Glutamatergic neuron (in vitro differentiated cells): ENCODE data around the gene DYNC1LI2. TPM values are rescaled to one million over a fixed set of nuclear protein-coding genes. Genes with fewer than 3 reads are reported as not detected.
"Not testable (repeated sequence)": the region's sequence is repeated elsewhere in the genome, so short reads cannot be mapped to it uniquely, and the experiment has no call there.

ENCODE experiments used
- DNase-seq: peaks from one replicate; pipeline ENCODE4 v3.0.0; 2022
- H3K27ac Mint-ChIP-seq: one replicate; pipeline ENCODE4 v1.8.0; 2020; ENCODE audit warnings: mild to moderate bottlenecking, mixed read lengths, inconsistent platforms; ENCODE audit not compliant: unreplicated experiment
- H3K27me3 Mint-ChIP-seq: one replicate; pipeline ENCODE4 v1.8.0; 2020; ENCODE audit warnings: mild to moderate bottlenecking, moderate library complexity, mixed read lengths, inconsistent platforms; ENCODE audit not compliant: unreplicated experiment
- H3K36me3 Mint-ChIP-seq: one replicate; pipeline ENCODE4 v1.8.0; 2020; ENCODE audit warnings: mild to moderate bottlenecking, mixed read lengths, inconsistent platforms; ENCODE audit not compliant: unreplicated experiment
- H3K4me1 Mint-ChIP-seq: one replicate; pipeline ENCODE4 v1.8.0; 2020; ENCODE audit warnings: mild to moderate bottlenecking, low read depth, mixed read lengths, inconsistent platforms; ENCODE audit not compliant: unreplicated experiment
- H3K4me3 Mint-ChIP-seq: one replicate; pipeline ENCODE4 v1.8.0; 2020; ENCODE audit warnings: mild to moderate bottlenecking, mixed read lengths, inconsistent platforms; ENCODE audit not compliant: unreplicated experiment
- H3K9me3 Mint-ChIP-seq: one replicate; pipeline ENCODE4 v1.8.0; 2020; ENCODE audit warnings: mild to moderate bottlenecking, moderate library complexity, mixed read lengths, inconsistent platforms; ENCODE audit not compliant: unreplicated experiment
- CTCF ChIP-seq: fragments of 200-600 bp; sonication (generic); IDR thresholded peaks from one replicate; pipeline ENCODE4 v1.5.0; 2021; ENCODE audit not compliant: partially characterized antibody, unreplicated experiment
- long read RNA-seq: library from polyadenylated mRNA; unstranded; transcript quantifications from one replicate; pipeline ENCODE4 v2.0.0, GENCODE V29; 2020; ENCODE audit not compliant: unreplicated experiment
- total RNA-seq: library from RNA; stranded (reverse); fragmentation: NEBNext Ultra II Directional; extraction: Animal tissue kit (Norgen Biotek cat#: 25700); gene quantifications from one replicate; pipeline ENCODE4 v1.2.1, GENCODE V29; 2021; ENCODE audit not compliant: unreplicated experiment

DYNC1LI2 gene
- total RNA-seq, result 269 TPM
- long read RNA-seq, full-length matches to known transcripts, result 20 of 67 reads
- long read RNA-seq, partial matches to known transcripts, result 37 of 67 reads
- long read RNA-seq, other reads (novel, unspliced or antisense), result 10 of 67 reads

GRCh38 chr16:66751303-66751991 lies at the start of gene DYNC1LI2:
TSS of gene DYNC1LI2 (minus strand) at chr16:66751609. CDS start at chr16:66751591, 18 bp downstream.
- Mint-ChIP-seq H3K4me3 (peak within 1 kb of the TSS; percentile 91), H3K36me3 (no peaks in the 10 kb centered on the region), H3K9me3 (peaks cover 9% of the 10 kb centered on the region), H3K27me3 (peaks cover 4% of the 10 kb centered on the region), H3K27ac (peak within 1 kb of the TSS; percentile 91), H3K4me1 (peaks cover 13% of the 10 kb centered on the region)
- peak; percentile 75 for TF ChIP-seq CTCF
- peak; percentile 86 for DNase-seq

- no peak for DNase-seq
- no peak overlapping the region for H3K4me3 Mint-ChIP-seq
- no peak overlapping the region for H3K27ac Mint-ChIP-seq
- H3K27me3 Mint-ChIP-seq, result no peaks in the 10 kb centered on the region
- H3K36me3 Mint-ChIP-seq, result peaks cover 5% of the 10 kb centered on the region
- no peaks in the 10 kb centered on the region for H3K9me3 Mint-ChIP-seq
- no peak for TF ChIP-seq CTCF
- H3K4me1 Mint-ChIP-seq, result no peaks in the 10 kb centered on the region
Observed at GRCh38 chr16:66800856-66801255, 49.4 kb upstream of the DYNC1LI2 start.

GRCh38 chr16:66798161-66798560 lies 46.8 kb upstream of the DYNC1LI2 start:
- Mint-ChIP-seq H3K4me3 (no peak overlapping the region), H3K27ac (no peak overlapping the region), H3K9me3 (no peaks in the 10 kb centered on the region), H3K4me1 (no peaks in the 10 kb centered on the region), H3K36me3 (no peaks in the 10 kb centered on the region), H3K27me3 (no peaks in the 10 kb centered on the region)
- DNase-seq, result no peak
- no peak for TF ChIP-seq CTCF

- H3K4me3 Mint-ChIP-seq, H3K27me3 Mint-ChIP-seq, H3K36me3 Mint-ChIP-seq, H3K4me1 Mint-ChIP-seq, DNase-seq, H3K9me3 Mint-ChIP-seq, H3K27ac Mint-ChIP-seq: not testable (repeated sequence)
Observed at GRCh38 chr16:66793984-66794383, 42.6 kb upstream of the DYNC1LI2 start.

- Mint-ChIP-seq H3K4me1 (no peaks in the 10 kb centered on the region), H3K4me3 (no peak overlapping the region), H3K27ac (no peak overlapping the region), H3K9me3 (no peaks in the 10 kb centered on the region), H3K36me3 (no peaks in the 10 kb centered on the region), H3K27me3 (no peaks in the 10 kb centered on the region)
- no peak for TF ChIP-seq CTCF
- DNase-seq, result no peak
Observed at GRCh38 chr16:66790130-66790733, 38.8 kb upstream of the DYNC1LI2 start.
